Cardiac ventricle fibroblast (primary cell): ENCODE results near the gene TLR8. TPM values are rescaled to one million over a fixed set of nuclear protein-coding genes. Genes with fewer than 3 reads are reported as not detected.

ENCODE experiments used
- total RNA-seq: library from RNA; depleted of rRNA; stranded (reverse); fragments of >200 nt; gene quantifications from 2 replicates; pipeline ENCODE4 v1.2.3, GENCODE V29; 2015

TLR8 gene
- total RNA-seq = not detected in 2 replicates

DNA sequence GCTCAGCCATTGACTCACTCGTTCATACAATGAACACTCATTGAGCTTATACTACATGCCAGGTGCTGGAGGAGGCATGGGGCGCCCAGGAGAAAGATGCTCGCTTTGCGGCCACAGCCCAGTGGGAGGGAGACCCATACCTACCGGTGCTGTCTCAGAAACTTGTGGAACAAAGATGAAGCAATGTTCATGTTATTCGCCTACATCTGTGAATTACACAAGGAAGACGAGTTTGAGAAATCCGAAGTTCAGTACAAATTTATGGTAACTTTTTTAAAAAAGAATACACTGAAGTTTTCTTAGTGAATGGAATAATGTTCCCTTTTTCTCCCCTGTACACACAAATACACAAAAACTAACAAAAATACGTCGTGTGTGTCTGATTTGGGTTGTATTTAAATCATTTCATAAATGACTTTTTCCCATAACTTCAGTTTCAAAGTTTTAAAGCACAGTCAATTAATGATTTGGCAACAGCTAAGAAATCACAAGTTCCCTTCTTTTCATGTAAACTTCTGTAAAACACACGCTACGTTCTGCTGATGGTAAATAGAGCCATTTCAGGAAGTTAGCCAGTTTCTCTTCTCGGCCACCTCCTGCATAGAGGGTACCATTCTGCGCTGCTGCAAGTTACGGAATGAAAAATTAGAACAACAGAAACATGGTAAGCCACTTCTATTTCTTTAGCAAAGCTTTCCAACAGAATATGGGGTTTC, at the start of gene TLR8:
TSS of gene TLR8 (plus strand) at position 575 of the 716 bp plus-strand sequence. CDS start at position 662, 87 bp downstream.

DNA sequence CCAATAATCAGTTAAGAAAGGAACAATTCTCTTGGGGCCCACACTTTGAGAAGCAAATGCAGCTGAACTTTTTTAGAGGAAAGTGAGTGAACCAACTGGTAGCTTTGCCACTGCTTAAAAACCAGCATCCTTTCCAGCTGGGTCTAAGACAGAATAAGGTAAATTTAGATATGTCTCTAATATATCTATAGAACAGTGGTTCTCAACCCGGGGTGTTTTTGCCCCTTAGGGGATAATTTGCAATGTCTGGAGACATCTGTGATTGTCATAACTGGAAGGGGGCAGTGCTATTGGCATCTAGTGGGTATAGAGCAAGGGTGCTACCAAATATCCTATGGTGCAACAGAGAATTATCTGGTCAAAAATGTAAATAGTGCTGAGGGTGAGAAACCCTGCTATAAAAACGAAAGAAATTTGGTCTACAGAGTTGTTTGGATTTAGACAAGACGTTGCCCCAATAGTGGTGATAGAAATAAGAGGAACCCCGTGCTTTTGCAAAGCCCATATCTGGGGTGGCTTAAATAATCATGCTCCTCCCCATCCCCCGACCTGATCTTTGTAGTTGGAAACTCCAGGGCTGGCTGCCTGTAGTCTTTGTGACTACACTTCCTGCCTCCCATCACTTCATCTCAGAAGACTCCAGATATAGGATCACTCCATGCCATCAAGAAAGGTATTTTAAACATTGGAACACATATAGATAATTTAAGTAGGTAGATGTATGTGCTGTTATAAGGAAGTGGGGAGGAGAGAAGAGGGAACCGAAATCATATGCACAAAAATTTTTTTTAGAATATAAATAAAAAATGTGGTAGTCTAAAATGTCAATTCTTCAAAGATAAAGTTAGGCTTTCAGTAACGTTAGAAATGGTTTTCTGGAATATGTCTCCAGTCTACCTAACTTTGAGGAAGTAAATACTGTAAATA, 39.7 kb upstream of the TLR8 start, which contains the start of gene TLR7:
TSS of gene TLR7 (plus strand) at position 622 of the 927 bp plus-strand sequence. CDS start 507 bp downstream, outside the sequence.

Other genes with a start within 250 kb of the TLR8 start
- gene PRPS2, start 115.2 kb upstream of the TLR8 start, total RNA-seq = 24.8 and 28.3 TPM in 2 replicates
- gene TLR7, start 39.5 kb upstream of the TLR8 start, total RNA-seq = not detected in 2 replicates
- 2,382 and 2,716 TPM in 2 replicates for gene TMSB4X, start 68.5 kb downstream of the TLR8 start, total RNA-seq
- gene FAM9C, start 138.0 kb downstream of the TLR8 start, total RNA-seq = not detected in 2 replicates